Natural killer cell (primary cell): ENCODE measurements around the gene TBC1D22A. TPM values are rescaled to one million over a fixed set of nuclear protein-coding genes. Genes with fewer than 3 reads are reported as not detected.

Experiments
- ATAC-seq, 3 donors: fragments of 150-1000 bp in 2 of 3; fragments of 200-7000 bp in 1 of 3; cut with Tn5 transposase; 1 replicate in 1 of 3; 2 replicates in 2 of 3; pipeline ENCODE4 v1.10.0; 2021; ENCODE audit warnings: mild to moderate bottlenecking in 2 of 3, moderate library complexity in 2 of 3
- DNase-seq, 2 donors: peaks; one replicate each; pipeline versions ENCODE4 v3.0.0 to v3.0.0-alpha.2; 2013 to 2021; ENCODE audit warnings: mixed read lengths in 1 of 2
- H3K27ac ChIP-seq: one replicate; pipeline ENCODE4 v1.5.1; 2013; ENCODE audit warnings: mild to moderate bottlenecking, low read length
- H3K27me3 ChIP-seq: one replicate; pipeline ENCODE4 v1.6.1; 2013; ENCODE audit warnings: low read length; ENCODE audit not compliant: control insufficient read depth, insufficient read depth
- H3K36me3 ChIP-seq: one replicate; pipeline ENCODE4 v1.6.1; 2013; ENCODE audit warnings: low read length; ENCODE audit not compliant: control insufficient read depth, insufficient read depth
- H3K4me1 ChIP-seq: one replicate; pipeline ENCODE4 v1.6.1; 2013; ENCODE audit warnings: low read length; ENCODE audit not compliant: control insufficient read depth, insufficient read depth
- H3K4me3 ChIP-seq: one replicate; pipeline ENCODE4 v1.5.1; 2013; ENCODE audit warnings: low read length
- H3K9me3 ChIP-seq: one replicate; pipeline ENCODE4 v1.6.1; 2013; ENCODE audit warnings: low read length; ENCODE audit not compliant: control insufficient read depth, insufficient read depth
- H3K27ac Mint-ChIP-seq, 2 donors: one replicate each; pipeline ENCODE4 v1.8.0; 2022; ENCODE audit warnings: mild to moderate bottlenecking in 2 of 2, mixed read lengths in 2 of 2, moderate library complexity in 1 of 2
- H3K27me3 Mint-ChIP-seq, 2 donors: one replicate each; pipeline ENCODE4 v1.8.0; 2022; ENCODE audit warnings: low read depth in 2 of 2, mixed read lengths in 2 of 2
- H3K36me3 Mint-ChIP-seq: one replicate; pipeline ENCODE4 v1.8.0; 2022; ENCODE audit warnings: mixed read lengths
- H3K4me1 Mint-ChIP-seq, 2 donors: one replicate each; pipeline ENCODE4 v1.8.0; 2022; ENCODE audit warnings: mixed read lengths in 2 of 2
- H3K4me3 Mint-ChIP-seq: one replicate; pipeline ENCODE4 v1.8.0; 2022; ENCODE audit warnings: mild to moderate bottlenecking, moderate library complexity, mixed read lengths
- H3K9me3 Mint-ChIP-seq, 2 donors: one replicate each; pipeline ENCODE4 v1.8.0; 2022; ENCODE audit warnings: mixed read lengths in 2 of 2
- CTCF ChIP-seq: fragments of 200-600 bp; IDR thresholded peaks from one replicate; pipeline ENCODE4 v1.8.0; 2022; ENCODE audit warnings: antibody characterized with exemption
- WGBS: methylation state at CpG from one replicate; pipeline ENCODE4 v1.1.7; 2013; ENCODE audit warnings: missing lambda C conversion rate; ENCODE audit not compliant: insufficient coverage; 5-methylcytosine and 5-hydroxymethylcytosine counted together
- intact Hi-C: fragments of 100-400 bp; cut with micrococcal nuclease; formaldehyde crosslinking; loops from one replicate; pipeline ENCODE4 v1.14.2; 2022
- total RNA-seq, 4 donors: library from RNA; stranded (reverse); fragments of 120-200 nt in 1 of 4; gene quantifications; one replicate each; pipeline versions ENCODE4 v1.2.3 to v1.2.4, GENCODE V29; 2013 to 2022

TBC1D22A gene
- total RNA-seq, 3 donors from 2014 or later (not counting 1 experiment from before 2014, with no cell fraction given): 47.4 to 53.7 (median 53.2) TPM

GRCh38 chr22:46914916-46915894 is 152.8 kb downstream of the TBC1D22A start:
- Mint-ChIP-seq H3K4me1 (peaks cover 35 to 45% of the 10 kb centered on the region in 2 donors), H3K27ac (peak overlapping the region in 1 of 2 donors; percentile 37), H3K36me3 (no peaks in the 10 kb centered on the region), H3K9me3 (no peaks in the 10 kb centered on the region), H3K4me3 (no peak overlapping the region), H3K27me3 (no peaks in the 10 kb centered on the region)
- H3K4me3 ChIP-seq: no peak overlapping the region
- H3K27me3 ChIP-seq: no peaks in the 10 kb centered on the region
- H3K36me3 ChIP-seq: peaks cover 33% of the 10 kb centered on the region
- WGBS: 94% methylated on average over 21 of the region's 21 CpGs
- no peak for TF ChIP-seq CTCF
- ATAC-seq (no peak), DNase-seq (no peak)
- H3K27ac ChIP-seq: no peak overlapping the region
- no peaks in the 10 kb centered on the region for H3K4me1 ChIP-seq
- intact Hi-C loops: no loop called here
- no peaks in the 10 kb centered on the region for H3K9me3 ChIP-seq

- Histone ChIP-seq H3K27me3 (no peaks in the 10 kb centered on the region), H3K4me3 (no peak overlapping the region), H3K4me1 (no peaks in the 10 kb centered on the region), H3K36me3 (peaks cover 33% of the 10 kb centered on the region), H3K27ac (no peak overlapping the region), H3K9me3 (no peaks in the 10 kb centered on the region)
- H3K9me3 Mint-ChIP-seq: no peaks in the 10 kb centered on the region
- WGBS: 95% methylated on average over 12 of the region's 12 CpGs
- H3K4me1 Mint-ChIP-seq: peaks cover 32 to 40% of the 10 kb centered on the region in 2 donors
- no peak for DNase-seq
- no peak overlapping the region for H3K27ac Mint-ChIP-seq
- H3K36me3 Mint-ChIP-seq: no peaks in the 10 kb centered on the region
- intact Hi-C loops: no loop called here
- no peaks in the 10 kb centered on the region for H3K27me3 Mint-ChIP-seq
- no peak for TF ChIP-seq CTCF
- ATAC-seq: no peak
- H3K4me3 Mint-ChIP-seq: no peak overlapping the region
Observed at GRCh38 chr22:46915950-46916730, 153.7 kb downstream of the TBC1D22A start.

- TF ChIP-seq CTCF: no peak
- Mint-ChIP-seq H3K36me3 (no peaks in the 10 kb centered on the region), H3K27ac (peak overlapping the region; percentile 17 to 60), H3K27me3 (no peaks in the 10 kb centered on the region), H3K4me1 (peaks cover 32 to 46% of the 10 kb centered on the region in 2 donors), H3K4me3 (no peak overlapping the region), H3K9me3 (peaks cover 1 to 2% of the 10 kb centered on the region in 2 donors)
- no peaks in the 10 kb centered on the region for H3K9me3 ChIP-seq
- 97% methylated on average over 23 of the region's 23 CpGs for WGBS
- H3K4me3 ChIP-seq: no peak overlapping the region
- no peaks in the 10 kb centered on the region for H3K27me3 ChIP-seq
- ATAC-seq: no peak
- intact Hi-C loops: no loop called here
- H3K27ac ChIP-seq: no peak overlapping the region
- H3K4me1 ChIP-seq: no peaks in the 10 kb centered on the region
- peaks cover 32% of the 10 kb centered on the region for H3K36me3 ChIP-seq
- DNase-seq: no peak
Observed at GRCh38 chr22:46916886-46917770, 154.7 kb downstream of the TBC1D22A start.
